Heart left ventricle (tissue), 16 donors: ENCODE measurements around the gene ST7. TPM values are rescaled to one million over a fixed set of nuclear protein-coding genes. Genes with fewer than 3 reads are reported as not detected.
A peak's percentile ranks its signal among the peaks of the same experiment; 100 is the strongest.
"Not testable (repeated sequence)": the region's sequence is repeated elsewhere in the genome, so short reads cannot be mapped to it uniquely, and the experiment has no call there.

Source experiments
- ATAC-seq, 4 donors: fragments of 200-7000 bp; cut with Tn5 transposase; one replicate each; pipeline ENCODE4 v1.9.1; 2020 to 2022; ENCODE audit warnings: moderate library complexity in 4 of 4, mild to moderate bottlenecking in 3 of 4, moderate number of reproducible peaks in 1 of 4
- DNase-seq, 5 donors: peaks; one replicate each; pipeline ENCODE4 v3.0.0-alpha.2; 2020
- H3K27ac ChIP-seq, 12 donors: fragments of 200-600 bp; sonication (generic) in 4 of 12; one replicate each; pipeline versions ENCODE4 v1.5.0 to v1.8.0; 2016 to 2022; ENCODE audit warnings: mild to moderate bottlenecking in 2 of 12
- H3K27me3 ChIP-seq, 9 donors: fragments of 200-600 bp; sonication (generic) in 2 of 9; one replicate each; pipeline versions ENCODE4 v1.5.1 to v1.8.0; 2016 to 2022; ENCODE audit warnings: mild to moderate bottlenecking in 3 of 9
- H3K36me3 ChIP-seq, 9 donors: fragments of 200-600 bp; sonication (generic) in 2 of 9; one replicate each; pipeline versions ENCODE4 v1.5.0 to v1.8.0; 2018 to 2022; ENCODE audit warnings: mild to moderate bottlenecking in 2 of 9
- H3K4me1 ChIP-seq, 12 donors: fragments of 200-600 bp; sonication (generic) in 4 of 12; one replicate each; pipeline versions ENCODE4 v1.5.0 to v1.8.0; 2016 to 2022; ENCODE audit warnings: mild to moderate bottlenecking in 3 of 12
- H3K4me3 ChIP-seq, 12 donors: fragments of 200-600 bp; sonication (generic) in 4 of 12; one replicate each; pipeline versions ENCODE4 v1.5.0 to v1.8.0; 2017 to 2022; ENCODE audit warnings: mild to moderate bottlenecking in 9 of 12, moderate library complexity in 4 of 12
- H3K9me3 ChIP-seq, 12 donors: fragments of 200-600 bp; sonication (generic) in 4 of 12; one replicate each; pipeline versions ENCODE4 v1.5.0 to v1.8.0; 2016 to 2022; ENCODE audit warnings: mild to moderate bottlenecking in 1 of 12
- CTCF ChIP-seq, 12 donors: fragments of 200-600 bp; sonication (generic) in 4 of 12; IDR thresholded peaks; one replicate each; pipeline versions ENCODE4 v1.5.0 to v1.8.0; 2018 to 2022; ENCODE audit warnings: antibody characterized with exemption in 12 of 12, mild to moderate bottlenecking in 5 of 12
- POLR2A ChIP-seq, 2 donors: fragments of 450-650 bp; IDR thresholded peaks; one replicate each; pipeline ENCODE4 v1.6.1; 2017; ENCODE audit warnings: antibody characterized with exemption in 2 of 2, mild to moderate bottlenecking in 2 of 2, moderate library complexity in 2 of 2
- WGBS, 4 donors: extraction: QIAGEN DNeasy Blood & Tissue Kit in 2 of 4; methylation state at CpG; one replicate each; pipeline versions ENCODE4 v1.1.5 to v1.1.7; 2013 to 2018; 5-methylcytosine and 5-hydroxymethylcytosine counted together
- intact Hi-C, 10 donors: fragments of 100-400 bp; cut with DNase I; formaldehyde crosslinking; loops; one replicate each; pipeline versions ENCODE4 v1.11.1 to v1.14.2; 2022
- polyA plus RNA-seq, 2 donors: library from polyadenylated mRNA; stranded (reverse); fragments of 200-250 nt; gene quantifications; one replicate each; pipeline ENCODE4 v1.2.3, GENCODE V29; 2013
- total RNA-seq, 9 donors: library from RNA; depleted of rRNA in 2 of 9; stranded (reverse); fragments of >200 nt in 2 of 9; fragmentation: NEBNext Ultra II Directional in 3 of 9; extraction: Animal tissue kit (Norgen Biotek cat#: 25700) in 3 of 9; gene quantifications; one replicate each; pipeline versions ENCODE4 v1.1.0 to v1.2.4, GENCODE V29; 2016 to 2023
- donor health status: ischemic (EF 13 %, LVEDD 7.1; RV severe dilation, severe dysfunction).
- donor health status: healthy with polysubstance abuse.
- donor health status: DM: no; HTN: yes; CAD: no.
- donor health status: DM: no; HTN: no; CAD: no.
- donor health status: ischemic (EF 25% LVEDD 6.9; RV normal size, moderate dysfunction).
- donor health status: ischemic (EF 25% LVEDD 5.7; RV mildly dilated, moderate dysfunction).
- donor health status: healthy.
- donor health status: DM: yes; HTN: yes; CAD: no.
- donor health status: ischemic (EF 35%, LVEDD 5.7; RV mildly dilated, moderate dysfunction).
- donor health status: nonischemic (EF 11% LVEDD 7.7; RV severe dilation, severe dysfunction).
- donor health status: DM: yes; HTN: yes; CAD: no.
- donor health status: PGD.
- donor health status: ischemic (EF 29% LVEDD 5.4; RV normal size, mild dysfunction).
- donor health status: nonischemic (EF 23%, LVEDD 6.1; RV moderate dilation, normal function).

Gene ST7
- total and polyA plus RNA-seq, 11 donors: 16.0 to 41.3 (median 25.5) TPM

GRCh38 chr7:117021986-117022385 lies 68.7 kb downstream of the ST7 start:
- intact Hi-C loops: no loop called here
- peak overlapping the region in 3 of 12 donors; percentile 11 to 49 (median 34) for H3K4me3 ChIP-seq
- no peak for ATAC-seq
- TF ChIP-seq POLR2A (IDR thresholded peaks at IDR 0.05): no peak
- no peak for TF ChIP-seq CTCF (IDR thresholded peaks at IDR 0.05)
- DNase-seq: no peak
- H3K27me3 ChIP-seq: no peaks in the 10 kb centered on the region
- H3K4me1 ChIP-seq: peaks cover 0 to 68% (median 25%) of the 10 kb centered on the region in 12 donors
- no peaks in the 10 kb centered on the region for H3K36me3 ChIP-seq
- no peak overlapping the region for H3K27ac ChIP-seq
- 74 to 81% (median 77%) methylated on average over 5 of the region's 5 CpGs for WGBS, 4 donors
- H3K9me3 ChIP-seq: no peaks in the 10 kb centered on the region

GRCh38 chr7:117023325-117023854 lies 70.1 kb downstream of the ST7 start:
- 87 to 91% (median 89%) methylated on average over 5 of the region's 5 CpGs for WGBS, 4 donors
- Histone ChIP-seq H3K27me3 (no peaks in the 10 kb centered on the region), H3K4me1 (peaks cover 0 to 56% (median 20%) of the 10 kb centered on the region in 12 donors), H3K9me3 (peaks cover 0 to under 1% (median 0%) of the 10 kb centered on the region in 12 donors), H3K27ac (no peak overlapping the region), H3K36me3 (no peaks in the 10 kb centered on the region), H3K4me3 (no peak overlapping the region)
- TF ChIP-seq POLR2A (IDR thresholded peaks at IDR 0.05) (no peak), CTCF (IDR thresholded peaks at IDR 0.05) (no peak)
- DNase-seq (no peak), ATAC-seq (no peak)
- intact Hi-C loops: no loop called here

- TF ChIP-seq POLR2A (IDR thresholded peaks at IDR 0.05): no peak
- TF ChIP-seq CTCF (IDR thresholded peaks at IDR 0.05): no peak
- Histone ChIP-seq H3K4me3 (no peak overlapping the region), H3K36me3 (no peaks in the 10 kb centered on the region), H3K27me3 (no peaks in the 10 kb centered on the region), H3K4me1 (peaks cover 0 to 51% (median 20%) of the 10 kb centered on the region in 12 donors), H3K9me3 (peaks cover 0 to 15% (median 2%) of the 10 kb centered on the region in 12 donors), H3K27ac (no peak overlapping the region)
- ATAC-seq: no peak
- DNase-seq: no peak
- intact Hi-C loops: no loop called here
Observed at GRCh38 chr7:117024811-117025210, 71.5 kb downstream of the ST7 start.

GRCh38 chr7:117025891-117026290 lies 72.6 kb downstream of the ST7 start:
- Histone ChIP-seq H3K4me1 (peaks cover 0 to 40% (median 14%) of the 10 kb centered on the region in 12 donors), H3K9me3 (peaks cover 0 to 26% (median 6%) of the 10 kb centered on the region in 12 donors), H3K4me3 (no peak overlapping the region), H3K27me3 (no peaks in the 10 kb centered on the region), H3K27ac (no peak overlapping the region), H3K36me3 (no peaks in the 10 kb centered on the region)
- ATAC-seq (no peak), DNase-seq (no peak)
- intact Hi-C loops: no loop called here
- TF ChIP-seq CTCF (IDR thresholded peaks at IDR 0.05): no peak
- TF ChIP-seq POLR2A (IDR thresholded peaks at IDR 0.05): no peak

GRCh38 chr7:117030346-117030745 lies 77.0 kb downstream of the ST7 start:
- Histone ChIP-seq H3K9me3 (peaks cover 0 to 27% (median 6%) of the 10 kb centered on the region in 12 donors), H3K4me1 (peaks cover 0 to 23% (median 7%) of the 10 kb centered on the region in 12 donors)
- ATAC-seq, H3K4me3 ChIP-seq, H3K36me3 ChIP-seq, H3K27ac ChIP-seq, intact Hi-C loops, H3K27me3 ChIP-seq, DNase-seq: not testable (repeated sequence)
- WGBS, 4 donors: 88 to 100% (median 99%) methylated on average over 1 of the region's 1 CpG

- H3K27ac ChIP-seq, H3K4me3 ChIP-seq, intact Hi-C loops, DNase-seq, ATAC-seq, H3K27me3 ChIP-seq, H3K36me3 ChIP-seq: not testable (repeated sequence)
- peaks cover 0 to 23% (median 10%) of the 10 kb centered on the region in 12 donors for H3K4me1 ChIP-seq
- WGBS, 4 donors: 0% methylated on average over 1 of the region's 1 CpG
- H3K9me3 ChIP-seq: peaks cover 0 to 27% (median 6%) of the 10 kb centered on the region in 12 donors
Observed at GRCh38 chr7:117030793-117031192, 77.5 kb downstream of the ST7 start.
